Brain microvascular endothelial cell (primary cell): ENCODE data around the gene PRKAR1B.

Source experiments
- DNase-seq: peaks from one replicate; pipeline ENCODE4 v3.0.0-alpha.2; 2020
- H3K27ac ChIP-seq: fragments of 250-450 bp; sonication (Bioruptor Pico); 2 replicates; pipeline ENCODE4 v1.5.1; 2020; ENCODE audit warnings: mild to moderate bottlenecking, moderate library complexity
- H3K27me3 ChIP-seq: fragments of 250-450 bp; sonication (Bioruptor Pico); replicated peaks from 2 replicates; pipeline ENCODE4 v1.5.1; 2020; ENCODE audit warnings: mild to moderate bottlenecking
- H3K36me3 ChIP-seq: fragments of 250-450 bp; sonication (Bioruptor Pico); replicated peaks from 2 replicates; pipeline ENCODE4 v1.5.1; 2020; ENCODE audit warnings: mild to moderate bottlenecking
- H3K4me3 ChIP-seq: 2 replicates; pipeline ENCODE4 v1.5.1; 2011; ENCODE audit warnings: low read depth, mild to moderate bottlenecking, control low read depth, low read length, moderate library complexity
- CTCF ChIP-seq: IDR thresholded peaks from 2 replicates; pipeline ENCODE4 v1.5.1; 2011; ENCODE audit warnings: low read depth, mild to moderate bottlenecking, moderate library complexity, low read length, control low read depth, inconsistent platforms; ENCODE audit errors: missing control alignments
- in situ Hi-C: cut with HindIII; loops from 2 replicates; pipeline ENCODE4 v1.10.0; 2017; ENCODE audit warnings: low sequenced_read_pairs, low pct_ligation_motif_present

Gene PRKAR1B

DNA sequence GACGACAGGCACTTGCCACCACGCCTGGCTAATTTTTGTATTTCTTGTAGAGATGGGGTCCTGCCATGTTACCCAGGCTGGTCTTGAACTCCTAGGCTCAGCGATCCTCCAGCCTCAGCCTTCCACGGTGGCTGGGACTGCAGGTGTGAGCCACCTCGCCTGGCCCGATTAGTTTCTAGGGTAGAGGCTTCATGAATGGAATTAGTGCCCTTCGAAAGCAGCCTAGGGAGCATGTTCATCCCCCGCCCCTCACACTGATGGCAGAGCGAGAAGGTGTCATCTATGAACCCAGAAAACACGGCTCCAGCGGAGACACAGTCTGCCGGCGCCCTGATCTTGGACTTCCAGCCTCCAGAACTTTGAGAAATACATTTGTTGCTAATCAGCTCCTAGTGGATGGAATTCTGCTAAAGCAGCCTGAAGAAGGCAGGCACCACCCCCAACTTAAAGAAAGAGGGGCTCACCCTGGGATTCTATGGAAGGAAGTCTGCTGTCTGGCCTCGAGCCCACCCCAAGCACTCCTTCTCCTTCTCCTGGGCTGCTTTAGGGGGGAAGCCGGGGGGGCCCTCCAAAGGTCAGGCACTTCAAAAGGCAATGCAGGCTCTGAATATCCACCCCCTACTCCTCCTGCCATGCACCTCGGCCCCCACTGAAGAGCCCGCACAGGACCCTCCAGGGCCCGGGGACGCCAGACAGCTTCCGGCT lies 217.5 kb downstream of the PRKAR1B start:
- Histone ChIP-seq H3K4me3 (no peak overlapping the region), H3K27ac (no peak overlapping the region), H3K36me3 (peaks cover 37% of the 10 kb centered on the region), H3K27me3 (no peaks in the 10 kb centered on the region)
- no peak for DNase-seq
- in situ Hi-C loops: no loop called here
- TF ChIP-seq CTCF: peak; percentile 14

GRCh38 chr7:508461-509170 lies 218.5 kb downstream of the PRKAR1B start:
- no peak for DNase-seq
- no peak for TF ChIP-seq CTCF
- Histone ChIP-seq H3K27ac (no peak overlapping the region), H3K4me3 (no peak overlapping the region), H3K36me3 (peaks cover 37% of the 10 kb centered on the region), H3K27me3 (no peaks in the 10 kb centered on the region)
- in situ Hi-C loops: no loop called here

DNA sequence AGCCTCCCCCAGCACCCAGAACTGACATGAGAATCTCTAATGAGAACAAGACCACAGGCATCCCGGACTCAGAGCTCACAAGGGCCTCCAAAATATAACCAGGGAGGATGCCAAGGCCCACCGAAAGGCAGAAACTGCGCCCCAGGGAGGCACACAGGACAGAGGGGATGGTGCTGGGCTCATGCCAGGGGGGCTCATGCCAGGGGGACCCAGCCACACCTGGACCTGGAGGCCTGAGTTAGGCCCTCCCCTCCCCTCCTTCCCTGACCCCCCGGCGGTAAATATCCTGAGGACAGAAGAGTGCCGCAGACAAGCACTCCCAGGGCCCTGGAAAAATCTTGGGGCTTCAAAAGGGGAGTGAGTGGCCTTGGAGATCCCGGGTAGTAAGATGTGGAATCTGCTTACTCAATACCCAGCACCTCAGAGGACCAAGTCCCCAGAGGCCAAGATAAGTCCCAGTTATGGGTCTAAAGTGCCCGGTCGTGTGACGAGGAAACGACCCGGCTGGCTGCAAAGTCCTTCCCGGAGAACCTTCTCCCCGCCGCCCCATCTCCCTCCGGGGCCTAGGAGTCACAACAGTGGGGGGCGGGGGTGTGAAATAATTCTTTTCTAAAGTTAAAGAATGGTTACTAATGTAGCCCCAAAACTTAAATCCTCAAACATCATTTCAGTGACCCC lies 219.3 kb downstream of the PRKAR1B start:
- H3K27ac ChIP-seq: no peak overlapping the region
- no peak for TF ChIP-seq CTCF
- in situ Hi-C loops: no loop called here
- no peak overlapping the region for H3K4me3 ChIP-seq
- H3K27me3 ChIP-seq: no peaks in the 10 kb centered on the region
- DNase-seq: no peak
- H3K36me3 ChIP-seq: peaks cover 37% of the 10 kb centered on the region

GRCh38 chr7:506921-507622 lies 220.0 kb downstream of the PRKAR1B start:
- H3K4me3 ChIP-seq: no peak overlapping the region
- H3K36me3 ChIP-seq: peaks cover 38% of the 10 kb centered on the region
- in situ Hi-C loops: no loop called here
- H3K27me3 ChIP-seq: no peaks in the 10 kb centered on the region
- no peak overlapping the region for H3K27ac ChIP-seq
- no peak for DNase-seq
- TF ChIP-seq CTCF: no peak

GRCh38 chr7:506391-506831 lies 220.7 kb downstream of the PRKAR1B start:
- no peak for DNase-seq
- no peak for TF ChIP-seq CTCF
- peaks cover 36% of the 10 kb centered on the region for H3K36me3 ChIP-seq

More at GRCh38 chr7:506391-506831, 220.7 kb downstream of the PRKAR1B start:
- H3K27ac ChIP-seq: no peak overlapping the region
- H3K27me3 ChIP-seq: no peaks in the 10 kb centered on the region
- in situ Hi-C loops: no loop called here
- no peak overlapping the region for H3K4me3 ChIP-seq
